Choroid plexus epithelial cell (primary cell): Measurements from ENCODE around the gene EEF2K.
"Not testable (repeated sequence)": the region's sequence is repeated elsewhere in the genome, so short reads cannot be mapped to it uniquely, and the experiment has no call there.

ENCODE experiments used
- DNase-seq: peaks from one replicate; pipeline ENCODE4 v3.0.0-alpha.2; 2010; ENCODE audit warnings: low read depth
- H3K4me3 ChIP-seq: 2 replicates; pipeline ENCODE4 v1.5.1; 2011; ENCODE audit warnings: low read depth, mild to moderate bottlenecking, control low read depth, low read length, moderate library complexity
- TF ChIP-seq, protein P1 (sequence below): conservative IDR thresholded peaks from 2 replicates; pipeline ENCODE4 v1.5.1; 2011; ENCODE audit warnings: low read depth, mild to moderate bottlenecking, control low read depth, inconsistent platforms, low read length, moderate library complexity

Gene EEF2K

DNA sequence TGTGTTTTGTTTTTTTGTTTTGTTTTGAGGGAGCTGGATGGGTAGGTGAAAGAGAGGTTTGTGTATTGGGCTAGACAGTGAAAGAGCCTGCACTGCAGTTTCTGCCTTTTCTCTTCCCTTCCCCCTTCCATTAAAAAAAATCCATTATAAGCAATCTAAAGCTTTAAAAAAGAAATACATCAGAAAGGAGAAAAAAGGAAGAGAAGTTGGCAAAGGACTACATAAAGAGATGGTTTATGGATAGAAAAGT lies 10.7 kb upstream of the EEF2K start:
- H3K4me3 ChIP-seq, result no peak overlapping the region
- TF ChIP-seq, protein P1, sequence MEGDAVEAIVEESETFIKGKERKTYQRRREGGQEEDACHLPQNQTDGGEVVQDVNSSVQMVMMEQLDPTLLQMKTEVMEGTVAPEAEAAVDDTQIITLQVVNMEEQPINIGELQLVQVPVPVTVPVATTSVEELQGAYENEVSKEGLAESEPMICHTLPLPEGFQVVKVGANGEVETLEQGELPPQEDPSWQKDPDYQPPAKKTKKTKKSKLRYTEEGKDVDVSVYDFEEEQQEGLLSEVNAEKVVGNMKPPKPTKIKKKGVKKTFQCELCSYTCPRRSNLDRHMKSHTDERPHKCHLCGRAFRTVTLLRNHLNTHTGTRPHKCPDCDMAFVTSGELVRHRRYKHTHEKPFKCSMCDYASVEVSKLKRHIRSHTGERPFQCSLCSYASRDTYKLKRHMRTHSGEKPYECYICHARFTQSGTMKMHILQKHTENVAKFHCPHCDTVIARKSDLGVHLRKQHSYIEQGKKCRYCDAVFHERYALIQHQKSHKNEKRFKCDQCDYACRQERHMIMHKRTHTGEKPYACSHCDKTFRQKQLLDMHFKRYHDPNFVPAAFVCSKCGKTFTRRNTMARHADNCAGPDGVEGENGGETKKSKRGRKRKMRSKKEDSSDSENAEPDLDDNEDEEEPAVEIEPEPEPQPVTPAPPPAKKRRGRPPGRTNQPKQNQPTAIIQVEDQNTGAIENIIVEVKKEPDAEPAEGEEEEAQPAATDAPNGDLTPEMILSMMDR, result no peak
- DNase-seq, result no peak

DNA sequence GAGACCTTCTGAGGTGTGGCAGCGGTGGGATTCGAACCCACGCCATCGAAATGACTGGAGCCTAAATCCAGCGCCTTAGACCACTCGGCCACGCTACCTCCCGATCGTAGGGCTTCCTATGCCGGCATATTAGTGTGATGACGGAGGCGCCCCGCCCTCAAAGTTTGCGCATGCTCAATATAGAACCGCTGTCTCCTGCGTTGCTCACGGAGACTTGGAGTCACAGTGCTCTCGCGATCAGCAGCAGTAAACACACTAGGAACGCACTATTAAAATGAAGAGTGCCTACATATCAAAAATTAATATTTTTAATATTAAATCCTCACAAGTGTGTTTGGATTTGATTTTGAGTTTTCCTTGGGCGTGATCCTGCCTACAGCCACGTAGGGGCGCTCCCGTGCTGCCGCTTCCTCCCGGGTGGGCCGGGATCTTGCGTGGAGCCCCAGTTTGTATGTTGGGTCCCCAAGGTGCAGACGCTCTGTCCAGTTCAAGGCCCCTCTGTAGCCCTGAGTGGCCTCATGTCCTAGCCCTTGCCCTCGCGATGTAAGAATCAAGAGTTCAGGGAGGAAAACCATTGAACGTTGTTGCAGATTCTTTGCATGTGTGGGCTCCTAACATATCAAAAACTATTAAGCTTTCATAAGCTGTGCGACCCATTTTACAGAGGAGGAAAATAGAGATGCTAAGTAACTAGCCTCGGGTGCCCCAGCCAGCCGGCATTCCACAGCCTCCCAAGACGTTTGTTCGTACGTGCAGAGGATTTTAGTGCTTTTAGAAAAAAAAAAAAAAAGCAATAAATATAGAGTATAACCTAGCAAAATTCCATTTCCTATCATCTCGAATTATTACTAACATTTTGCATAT lies 10.2 kb upstream of the EEF2K start:
- TF ChIP-seq, protein P1, result peak; percentile 92
- peak overlapping the region; percentile 67 for H3K4me3 ChIP-seq
- DNase-seq, result peak; percentile 93

DNA sequence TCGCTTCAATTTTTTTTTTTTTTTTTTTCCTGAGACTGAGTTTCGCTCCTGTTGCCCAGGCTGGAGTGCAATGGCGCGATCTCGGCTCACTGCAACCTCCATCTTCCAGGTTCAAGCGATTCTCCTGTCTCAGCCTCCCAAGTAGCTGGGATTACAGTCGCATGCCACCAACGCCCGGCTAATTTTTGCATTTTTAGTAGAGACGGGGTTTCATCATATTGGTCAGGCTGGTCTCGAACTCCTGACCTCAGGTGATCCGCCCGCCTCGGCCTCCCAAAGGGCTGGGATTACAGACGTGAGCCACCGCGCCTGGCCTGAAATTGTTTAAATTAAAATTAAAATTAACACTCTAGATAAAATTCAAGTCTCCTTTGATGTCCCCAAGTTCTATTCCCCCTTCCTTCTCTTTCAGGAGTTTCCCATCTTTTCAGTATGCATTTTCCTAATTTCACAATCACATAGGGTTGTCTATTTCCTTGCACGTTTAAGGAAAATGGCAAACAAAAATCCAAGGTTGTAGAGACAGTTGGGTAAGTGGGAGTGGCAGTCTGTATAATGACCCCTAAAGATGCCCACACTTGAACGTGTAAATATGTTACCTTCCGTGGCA lies 9.4 kb upstream of the EEF2K start:
- not testable (repeated sequence) for H3K4me3 ChIP-seq, DNase-seq

DNA sequence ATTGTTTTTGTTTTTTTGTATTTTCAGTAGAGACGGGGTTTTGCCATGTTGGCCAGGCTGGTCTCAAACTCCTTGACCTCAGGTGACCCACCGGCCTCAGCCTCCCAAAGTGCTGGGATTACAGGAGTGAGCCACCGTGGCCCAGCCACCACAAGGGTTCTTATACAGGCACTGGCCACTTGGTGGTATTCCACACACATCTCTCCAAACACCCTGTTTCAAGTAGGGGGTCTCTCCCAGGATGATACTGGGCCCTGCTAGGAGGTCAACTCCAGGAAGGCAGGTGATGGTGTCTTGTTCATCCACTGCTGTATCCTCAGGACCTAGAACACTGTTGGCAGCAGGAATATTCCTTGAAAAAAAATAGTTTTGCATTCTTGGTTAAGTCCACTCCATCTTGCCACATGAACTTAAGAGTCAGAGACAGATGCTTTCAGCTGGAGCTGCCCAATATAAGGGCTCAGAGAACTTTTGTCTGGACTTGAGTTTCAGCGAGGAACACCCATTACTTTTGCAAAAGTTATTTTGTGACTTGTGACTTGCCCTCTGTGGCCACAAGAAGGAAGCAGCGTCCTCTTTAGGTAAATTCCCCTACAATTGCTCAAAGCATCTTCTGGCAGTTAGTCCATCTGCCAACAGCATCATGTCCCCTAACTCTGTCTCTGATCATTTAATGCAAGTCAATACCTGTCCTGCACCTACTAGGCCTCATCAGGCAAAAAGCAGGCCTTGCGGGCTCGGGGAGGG lies 7.4 kb upstream of the EEF2K start:
- TF ChIP-seq, protein P1, result peak; percentile 20
- no peak for DNase-seq
- no peak overlapping the region for H3K4me3 ChIP-seq

DNA sequence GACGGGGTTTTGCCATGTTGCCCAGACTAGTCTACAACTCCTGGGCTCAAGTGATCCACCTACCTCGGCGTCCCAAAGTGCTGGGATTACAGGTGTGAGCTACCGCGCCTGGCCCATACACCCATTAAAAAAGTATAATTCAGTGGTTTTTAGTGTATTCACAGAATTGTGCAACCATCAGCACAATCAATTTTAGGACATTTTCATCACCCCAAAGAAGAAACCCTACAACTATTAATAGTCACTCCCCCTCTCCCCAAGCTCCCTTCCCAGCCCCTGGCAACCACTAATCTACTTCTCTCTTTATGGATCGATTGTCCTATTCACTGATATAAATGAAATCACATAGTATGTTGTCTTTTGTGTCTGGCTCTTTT lies 3.8 kb upstream of the EEF2K start:
- TF ChIP-seq, protein P1, result no peak
- DNase-seq, result no peak
- no peak overlapping the region for H3K4me3 ChIP-seq

DNA sequence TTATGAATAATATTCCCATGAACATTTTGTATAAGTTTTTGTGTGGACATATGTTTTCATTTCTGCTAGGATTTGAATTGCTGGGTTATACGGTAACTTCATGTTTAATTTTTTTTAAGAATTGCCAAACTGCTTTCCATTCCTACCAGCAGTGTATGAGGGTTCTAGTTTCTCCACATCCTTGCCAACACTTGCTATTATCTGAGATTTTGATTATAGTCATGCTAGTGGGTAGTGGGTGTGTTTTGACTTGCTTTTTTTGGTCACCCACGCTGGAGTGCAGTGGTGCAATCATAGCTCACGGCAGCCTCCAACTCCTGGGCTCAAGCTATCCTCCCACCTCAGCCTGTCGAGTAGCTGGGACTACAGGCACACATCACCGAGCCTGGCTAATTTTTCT lies 3.0 kb upstream of the EEF2K start:
- TF ChIP-seq, protein P1, result no peak
- DNase-seq, result no peak

DNA sequence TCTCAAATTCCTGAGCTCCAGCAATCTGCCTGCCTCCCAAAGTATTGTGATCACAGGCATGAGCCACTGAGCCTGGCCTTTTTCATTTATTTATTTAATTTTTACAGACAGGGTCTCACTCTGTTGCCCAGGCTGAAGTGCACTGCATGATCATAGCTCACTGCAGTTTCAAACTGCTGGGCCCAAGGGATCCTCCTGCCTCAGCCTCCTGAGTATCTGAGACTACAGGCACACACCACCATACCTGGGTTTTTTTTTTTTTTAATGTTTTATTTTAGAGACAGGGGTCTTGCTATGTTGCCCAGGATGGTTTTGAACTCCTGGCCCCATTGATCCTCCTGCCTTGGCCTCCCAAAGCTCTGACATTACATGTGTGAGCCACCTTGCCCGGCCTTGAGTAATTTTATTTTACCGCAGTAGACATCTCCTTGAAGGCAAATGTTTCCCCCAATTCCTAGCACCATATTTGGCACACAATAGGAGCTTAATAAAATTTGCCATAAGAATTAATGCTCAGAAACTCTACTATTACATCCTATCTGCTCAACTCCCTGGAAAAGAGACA lies 1.9 kb upstream of the EEF2K start:
- no peak overlapping the region for H3K4me3 ChIP-seq
- DNase-seq, result no peak
- TF ChIP-seq, protein P1, result no peak

More for the DNA sequence above, 3.0 kb upstream of the EEF2K start:
- no peak overlapping the region for H3K4me3 ChIP-seq
